Mammary epithelial cell (primary cell): ENCODE measurements around the gene AP1M2.

Experiments
- EZH2 ChIP-seq: IDR thresholded peaks from 2 replicates; pipeline ENCODE4 v1.6.1; 2012; ENCODE audit warnings: low read length, inconsistent platforms, borderline replicate concordance
- TF ChIP-seq, protein P1 (sequence below), 2 donors: IDR thresholded peaks in 1 of 2; conservative IDR thresholded peaks in 1 of 2; 2 replicates each; pipeline ENCODE4 v1.5.1; 2011 to 2012; ENCODE audit warnings: inconsistent platforms in 2 of 2, low read length in 2 of 2, mild to moderate bottlenecking in 2 of 2, control low read depth in 1 of 2, low read depth in 1 of 2; ENCODE audit not compliant: insufficient read depth in 1 of 2; ENCODE audit errors: extremely low read depth in 1 of 2

DNA sequence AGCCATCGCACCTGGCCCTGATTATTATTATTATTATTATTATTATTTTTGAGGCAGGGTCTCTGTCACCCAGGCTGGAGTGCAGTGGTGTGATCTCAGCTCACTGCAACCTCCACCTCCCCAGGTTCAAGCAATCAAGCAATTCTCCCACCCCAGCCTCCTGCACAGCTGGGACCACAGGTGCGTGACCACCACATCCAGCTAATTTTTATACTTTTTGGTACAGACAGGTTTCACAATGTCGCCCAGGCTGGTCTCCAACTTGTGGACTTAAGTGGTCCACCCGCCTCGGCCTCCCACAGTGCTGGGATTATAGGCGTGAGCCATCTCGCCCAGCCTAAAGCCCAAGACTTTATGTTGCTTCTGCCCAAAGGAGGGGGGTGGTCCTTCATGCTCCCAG is 6.0 kb upstream of the AP1M2 start:
- TF ChIP-seq, protein P1, sequence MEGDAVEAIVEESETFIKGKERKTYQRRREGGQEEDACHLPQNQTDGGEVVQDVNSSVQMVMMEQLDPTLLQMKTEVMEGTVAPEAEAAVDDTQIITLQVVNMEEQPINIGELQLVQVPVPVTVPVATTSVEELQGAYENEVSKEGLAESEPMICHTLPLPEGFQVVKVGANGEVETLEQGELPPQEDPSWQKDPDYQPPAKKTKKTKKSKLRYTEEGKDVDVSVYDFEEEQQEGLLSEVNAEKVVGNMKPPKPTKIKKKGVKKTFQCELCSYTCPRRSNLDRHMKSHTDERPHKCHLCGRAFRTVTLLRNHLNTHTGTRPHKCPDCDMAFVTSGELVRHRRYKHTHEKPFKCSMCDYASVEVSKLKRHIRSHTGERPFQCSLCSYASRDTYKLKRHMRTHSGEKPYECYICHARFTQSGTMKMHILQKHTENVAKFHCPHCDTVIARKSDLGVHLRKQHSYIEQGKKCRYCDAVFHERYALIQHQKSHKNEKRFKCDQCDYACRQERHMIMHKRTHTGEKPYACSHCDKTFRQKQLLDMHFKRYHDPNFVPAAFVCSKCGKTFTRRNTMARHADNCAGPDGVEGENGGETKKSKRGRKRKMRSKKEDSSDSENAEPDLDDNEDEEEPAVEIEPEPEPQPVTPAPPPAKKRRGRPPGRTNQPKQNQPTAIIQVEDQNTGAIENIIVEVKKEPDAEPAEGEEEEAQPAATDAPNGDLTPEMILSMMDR (conservative IDR thresholded peaks at IDR 0.05 in 1 of 2, IDR thresholded peaks at IDR 0.05 in 1 of 2; ENCODE audit: extremely low read depth in 1 of 2, insufficient read depth in 1 of 2, low read depth in 1 of 2, low read length in 2 of 2), result no peak
- TF ChIP-seq EZH2, result no peak
